GM19455 (cell line): ENCODE measurements around the gene CBFA2T3.
"Not testable (repeated sequence)": the region's sequence is repeated elsewhere in the genome, so short reads cannot be mapped to it uniquely, and the experiment has no call there.

Experiments
- ATAC-seq: cut with Tn5 transposase; IDR thresholded peaks from one replicate; pipeline ENCODE4 v1.9.1; 2021; ENCODE audit not compliant: unreplicated experiment

CBFA2T3 gene

GRCh38 chr16:88977018-88977811 is at the start of gene CBFA2T3:
CBFA2T3 (minus strand) TSS chr16:88977207; CDS start chr16:88976807, 400 bp downstream.
- ATAC-seq, result no peak

GRCh38 chr16:89026121-89026612 is 49.2 kb upstream of the CBFA2T3 start:
- no peak for ATAC-seq

- ATAC-seq, result no peak
These were observed 48.6 kb upstream of the CBFA2T3 start for GRCh38 chr16:89025636-89026035.

GRCh38 chr16:89024546-89025060 is 47.6 kb upstream of the CBFA2T3 start:
- no peak for ATAC-seq

GRCh38 chr16:89023621-89024511 is 46.9 kb upstream of the CBFA2T3 start:
- ATAC-seq, result no peak

GRCh38 chr16:89023151-89023551 is 46.1 kb upstream of the CBFA2T3 start:
- ATAC-seq, result no peak

GRCh38 chr16:89022051-89022836 is 45.2 kb upstream of the CBFA2T3 start:
- no peak for ATAC-seq

- ATAC-seq, result no peak
These were observed 44.1 kb upstream of the CBFA2T3 start for GRCh38 chr16:89020925-89021595.

- no peak for ATAC-seq
These were observed 43.3 kb upstream of the CBFA2T3 start for GRCh38 chr16:89020068-89020924.

GRCh38 chr16:89019511-89019910 is 42.5 kb upstream of the CBFA2T3 start:
- no peak for ATAC-seq

GRCh38 chr16:89018282-89019158 is 41.5 kb upstream of the CBFA2T3 start:
- no peak for ATAC-seq

- no peak for ATAC-seq
These were observed 40.7 kb upstream of the CBFA2T3 start for GRCh38 chr16:89017543-89018281.

GRCh38 chr16:89016561-89016960 is 39.6 kb upstream of the CBFA2T3 start:
- ATAC-seq, result not testable (repeated sequence)

GRCh38 chr16:89015271-89015859 is 38.4 kb upstream of the CBFA2T3 start:
- ATAC-seq, result no peak

GRCh38 chr16:89014403-89015230 is 37.6 kb upstream of the CBFA2T3 start:
- ATAC-seq, result no peak

- ATAC-seq, result no peak
These were observed 36.8 kb upstream of the CBFA2T3 start for GRCh38 chr16:89013692-89014402.
